Measurements from ENCODE around the gene KCNK4.

Gene KCNK4

DNA sequence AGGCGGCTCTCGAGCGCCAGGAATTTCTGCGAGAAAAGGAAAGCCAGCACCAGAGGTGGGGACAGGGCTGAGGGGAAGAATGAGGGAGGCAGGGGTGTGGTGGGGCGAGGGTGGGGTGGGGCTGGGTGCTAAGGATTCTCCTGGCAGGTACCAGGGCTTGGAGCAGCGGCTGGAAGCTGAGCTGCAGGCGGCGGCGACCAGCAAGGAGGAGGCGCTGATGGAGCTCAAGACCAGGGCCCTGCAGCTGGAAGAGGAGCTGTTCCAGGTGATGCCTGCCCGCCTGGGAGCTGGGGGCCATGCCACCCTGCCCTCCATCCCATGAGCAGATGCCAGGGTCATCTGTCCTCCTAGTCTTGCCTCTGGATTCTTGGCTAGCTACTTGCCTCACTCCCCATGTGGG lies 58.3 kb downstream of the KCNK4 start:
- Histone ChIP-seq H3K4me3 (replicated peaks; ENCODE audit: insufficient read depth, low read length) (no peak overlapping the region), H3K27me3 (ENCODE audit: insufficient read depth, poor library complexity, severe bottlenecking) (no peaks in the 10 kb centered on the region), H3K27ac (replicated peaks) (no peak overlapping the region)
- DNase-seq (ENCODE audit: low read depth in 1 of 2, low spot score in 1 of 2) = no peak
- TF ChIP-seq POLR2AphosphoS5 (IDR thresholded peaks at IDR 0.05; ENCODE audit: low read depth) (no peak), GABPA (IDR thresholded peaks at IDR 0.05; ENCODE audit: low read depth) (no peak), SPI1 (IDR thresholded peaks at IDR 0.05; ENCODE audit: borderline replicate concordance, low read depth) (no peak)
- TF ChIP-seq, protein P1, sequence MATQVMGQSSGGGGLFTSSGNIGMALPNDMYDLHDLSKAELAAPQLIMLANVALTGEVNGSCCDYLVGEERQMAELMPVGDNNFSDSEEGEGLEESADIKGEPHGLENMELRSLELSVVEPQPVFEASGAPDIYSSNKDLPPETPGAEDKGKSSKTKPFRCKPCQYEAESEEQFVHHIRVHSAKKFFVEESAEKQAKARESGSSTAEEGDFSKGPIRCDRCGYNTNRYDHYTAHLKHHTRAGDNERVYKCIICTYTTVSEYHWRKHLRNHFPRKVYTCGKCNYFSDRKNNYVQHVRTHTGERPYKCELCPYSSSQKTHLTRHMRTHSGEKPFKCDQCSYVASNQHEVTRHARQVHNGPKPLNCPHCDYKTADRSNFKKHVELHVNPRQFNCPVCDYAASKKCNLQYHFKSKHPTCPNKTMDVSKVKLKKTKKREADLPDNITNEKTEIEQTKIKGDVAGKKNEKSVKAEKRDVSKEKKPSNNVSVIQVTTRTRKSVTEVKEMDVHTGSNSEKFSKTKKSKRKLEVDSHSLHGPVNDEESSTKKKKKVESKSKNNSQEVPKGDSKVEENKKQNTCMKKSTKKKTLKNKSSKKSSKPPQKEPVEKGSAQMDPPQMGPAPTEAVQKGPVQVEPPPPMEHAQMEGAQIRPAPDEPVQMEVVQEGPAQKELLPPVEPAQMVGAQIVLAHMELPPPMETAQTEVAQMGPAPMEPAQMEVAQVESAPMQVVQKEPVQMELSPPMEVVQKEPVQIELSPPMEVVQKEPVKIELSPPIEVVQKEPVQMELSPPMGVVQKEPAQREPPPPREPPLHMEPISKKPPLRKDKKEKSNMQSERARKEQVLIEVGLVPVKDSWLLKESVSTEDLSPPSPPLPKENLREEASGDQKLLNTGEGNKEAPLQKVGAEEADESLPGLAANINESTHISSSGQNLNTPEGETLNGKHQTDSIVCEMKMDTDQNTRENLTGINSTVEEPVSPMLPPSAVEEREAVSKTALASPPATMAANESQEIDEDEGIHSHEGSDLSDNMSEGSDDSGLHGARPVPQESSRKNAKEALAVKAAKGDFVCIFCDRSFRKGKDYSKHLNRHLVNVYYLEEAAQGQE (IDR thresholded peaks at IDR 0.05; ENCODE audit: insufficient replicate concordance, low read depth) = no peak
- TF ChIP-seq, protein P2, sequence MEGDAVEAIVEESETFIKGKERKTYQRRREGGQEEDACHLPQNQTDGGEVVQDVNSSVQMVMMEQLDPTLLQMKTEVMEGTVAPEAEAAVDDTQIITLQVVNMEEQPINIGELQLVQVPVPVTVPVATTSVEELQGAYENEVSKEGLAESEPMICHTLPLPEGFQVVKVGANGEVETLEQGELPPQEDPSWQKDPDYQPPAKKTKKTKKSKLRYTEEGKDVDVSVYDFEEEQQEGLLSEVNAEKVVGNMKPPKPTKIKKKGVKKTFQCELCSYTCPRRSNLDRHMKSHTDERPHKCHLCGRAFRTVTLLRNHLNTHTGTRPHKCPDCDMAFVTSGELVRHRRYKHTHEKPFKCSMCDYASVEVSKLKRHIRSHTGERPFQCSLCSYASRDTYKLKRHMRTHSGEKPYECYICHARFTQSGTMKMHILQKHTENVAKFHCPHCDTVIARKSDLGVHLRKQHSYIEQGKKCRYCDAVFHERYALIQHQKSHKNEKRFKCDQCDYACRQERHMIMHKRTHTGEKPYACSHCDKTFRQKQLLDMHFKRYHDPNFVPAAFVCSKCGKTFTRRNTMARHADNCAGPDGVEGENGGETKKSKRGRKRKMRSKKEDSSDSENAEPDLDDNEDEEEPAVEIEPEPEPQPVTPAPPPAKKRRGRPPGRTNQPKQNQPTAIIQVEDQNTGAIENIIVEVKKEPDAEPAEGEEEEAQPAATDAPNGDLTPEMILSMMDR (IDR thresholded peaks at IDR 0.05; ENCODE audit: insufficient read depth, low read length) = no peak

Small RNA genes within 50 kb of the gene (microRNA-seq; reads per million reads assigned to microRNA genes)
- 3.6 reads per million, percentile 8 among the genes with 10 or more reads in this experiment for gene MIR7155

Measured in HL-60 (cell line).